HG03432 (cell line): ENCODE results near the gene NAA80.
"Not testable (repeated sequence)": the region's sequence is repeated elsewhere in the genome, so short reads cannot be mapped to it uniquely, and the experiment has no call there.

Experiments used
- ATAC-seq: cut with Tn5 transposase; IDR thresholded peaks from one replicate; pipeline ENCODE4 v1.9.1; 2021; ENCODE audit warnings: mild to moderate bottlenecking, moderate library complexity; ENCODE audit not compliant: unreplicated experiment

Gene NAA80

GRCh38 chr3:50316657-50317242, 17.5 kb upstream of the NAA80 start:
- no peak for ATAC-seq

DNA sequence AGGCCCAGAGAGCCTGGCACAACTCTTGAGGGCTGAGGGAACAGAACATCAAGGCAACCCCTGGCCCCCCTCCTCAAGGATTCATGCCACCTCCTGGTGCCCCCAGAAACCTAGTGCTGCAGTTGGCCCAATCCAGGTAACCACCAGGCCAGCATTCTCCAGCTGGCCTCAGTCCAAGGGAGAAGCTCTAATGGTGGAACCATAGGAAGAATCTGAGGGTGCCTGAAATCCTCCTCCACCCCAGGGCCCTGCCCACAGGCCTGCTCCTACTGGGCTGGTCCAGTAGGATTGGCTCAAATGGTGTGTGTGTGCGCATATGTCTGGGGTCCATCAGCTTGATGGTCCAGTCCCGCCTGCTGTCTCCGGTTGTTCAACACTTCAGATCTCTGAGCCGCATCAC, 15.6 kb upstream of the NAA80 start:
- ATAC-seq: no peak

DNA sequence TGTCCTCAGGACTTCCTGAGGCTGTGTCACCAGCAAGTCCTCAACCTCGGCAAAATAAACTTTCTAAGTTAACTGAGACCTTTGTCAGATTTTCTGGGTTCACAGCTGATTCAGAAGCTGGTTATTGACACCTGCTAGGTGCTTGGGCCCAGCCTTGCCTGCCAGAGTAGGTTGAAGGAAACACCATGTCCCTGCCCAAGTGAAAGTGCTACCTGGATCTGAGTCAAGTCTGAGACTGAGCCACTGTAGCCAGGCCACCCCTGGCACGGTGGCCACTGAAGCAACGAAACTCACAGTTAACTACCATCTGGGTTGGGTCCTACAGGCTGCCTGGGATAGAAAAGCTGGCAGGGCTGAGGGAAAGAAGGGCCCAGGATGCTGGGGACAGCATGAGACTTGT, 15.1 kb upstream of the NAA80 start:
- no peak for ATAC-seq

- ATAC-seq: not testable (repeated sequence)
Measured at GRCh38 chr3:50312041-50312440, 12.8 kb upstream of the NAA80 start.

GRCh38 chr3:50304601-50305000, 5.4 kb upstream of the NAA80 start:
- no peak for ATAC-seq

DNA sequence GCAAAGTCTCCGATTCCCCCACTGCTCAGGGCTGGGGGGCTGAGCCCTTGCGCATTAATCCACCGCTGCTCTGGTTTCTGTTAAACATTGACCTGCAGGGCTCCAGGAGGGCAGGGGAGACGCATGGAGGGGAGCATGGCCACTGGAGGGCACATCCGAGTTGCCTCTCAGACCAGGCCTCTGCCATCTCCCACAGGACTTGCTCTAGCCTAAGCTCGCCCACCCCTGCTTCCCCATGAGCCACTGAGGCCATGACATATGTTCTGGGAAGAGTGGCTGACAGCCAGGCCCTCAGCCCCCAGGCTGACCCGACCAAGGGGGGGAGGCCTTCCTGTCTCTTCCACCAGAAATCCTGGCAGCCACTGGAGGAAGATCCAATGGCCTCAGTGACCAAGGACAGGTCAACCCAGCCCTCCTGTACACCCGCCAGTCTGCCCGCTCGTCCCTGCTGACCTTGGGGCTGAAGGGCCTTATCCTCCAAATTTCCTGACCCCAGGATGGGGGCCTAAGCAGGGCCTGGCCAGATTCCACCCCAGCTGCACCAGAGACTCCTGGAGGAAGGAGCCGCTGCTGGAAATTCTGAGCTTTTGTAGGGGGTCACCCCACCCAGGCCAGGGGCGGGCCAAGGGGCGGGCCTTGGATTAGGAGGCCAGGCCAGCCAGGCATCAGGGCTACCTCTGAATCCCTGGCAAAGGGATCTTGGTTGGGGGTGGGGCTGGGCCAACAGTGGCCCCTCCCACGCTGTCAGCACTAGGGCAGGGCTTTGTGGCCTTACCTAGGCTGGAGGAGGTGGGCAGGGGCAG, 4.0 kb upstream of the NAA80 start, which contains the start of gene HYAL1:
Gene HYAL1 (minus strand): TSS at position 562 of the 803 bp plus-strand sequence. CDS start 618 bp downstream, outside the sequence.
- no peak for ATAC-seq

- no peak for ATAC-seq
Measured at GRCh38 chr3:50302095-50303012, 3.1 kb upstream of the NAA80 start.

DNA sequence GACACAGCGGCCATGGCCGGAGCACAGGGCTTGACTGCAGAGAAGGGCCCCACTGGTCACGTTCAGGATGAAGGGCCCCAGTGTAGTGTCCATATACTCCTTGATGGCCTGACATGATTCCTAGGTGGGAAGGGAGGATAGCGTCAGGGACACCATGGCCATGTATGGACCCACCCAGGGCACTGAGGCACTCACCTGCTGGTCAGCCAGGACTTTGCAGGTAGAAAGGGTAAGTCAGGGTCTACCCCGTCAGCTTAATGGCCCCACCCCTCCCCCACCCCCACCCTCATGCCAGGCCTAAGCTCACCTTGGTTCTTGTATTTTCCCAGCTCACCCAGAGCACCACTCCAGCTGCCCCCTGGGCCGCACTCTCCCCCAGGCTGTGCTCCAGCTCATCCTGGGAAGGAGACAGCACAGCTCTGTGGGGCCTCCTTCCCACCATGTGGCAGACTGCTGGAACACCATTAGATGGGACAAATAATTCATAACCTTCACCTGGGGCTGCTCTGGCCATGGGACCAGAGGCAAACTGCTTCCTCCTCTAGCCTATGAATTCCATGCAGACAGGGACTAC, 1.6 kb upstream of the NAA80 start:
- ATAC-seq: no peak

GRCh38 chr3:50299929-50300680, 900 bp upstream of the NAA80 start:
- no peak for ATAC-seq

GRCh38 chr3:50299638-50299928, 378 bp upstream of the NAA80 start:
- ATAC-seq: no peak

- ATAC-seq: no peak
Measured at GRCh38 chr3:50297896-50298725, 1.1 kb downstream of the NAA80 start.

DNA sequence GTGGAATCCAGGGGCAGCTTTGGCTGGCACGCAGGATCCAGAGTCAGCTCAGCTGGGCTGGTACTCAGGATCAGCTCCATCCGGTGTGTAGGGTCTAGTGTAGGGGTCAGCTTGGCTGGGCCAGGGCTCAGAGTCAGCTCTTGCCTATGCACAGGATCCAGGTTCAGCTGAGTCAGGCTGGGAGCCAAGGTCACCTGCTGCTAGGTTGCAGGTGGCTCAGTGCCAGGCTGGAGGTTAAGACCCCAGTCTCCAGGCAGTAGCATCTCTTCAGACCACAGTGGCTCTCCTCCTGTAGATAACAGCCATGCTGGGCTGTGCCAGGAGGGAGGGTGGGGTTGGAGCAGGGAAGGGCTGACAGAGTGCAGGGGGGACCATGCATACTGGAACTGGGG, 1.8 kb downstream of the NAA80 start:
- no peak for ATAC-seq

- no peak for ATAC-seq
Measured at GRCh38 chr3:50296721-50297383, 2.4 kb downstream of the NAA80 start.

DNA sequence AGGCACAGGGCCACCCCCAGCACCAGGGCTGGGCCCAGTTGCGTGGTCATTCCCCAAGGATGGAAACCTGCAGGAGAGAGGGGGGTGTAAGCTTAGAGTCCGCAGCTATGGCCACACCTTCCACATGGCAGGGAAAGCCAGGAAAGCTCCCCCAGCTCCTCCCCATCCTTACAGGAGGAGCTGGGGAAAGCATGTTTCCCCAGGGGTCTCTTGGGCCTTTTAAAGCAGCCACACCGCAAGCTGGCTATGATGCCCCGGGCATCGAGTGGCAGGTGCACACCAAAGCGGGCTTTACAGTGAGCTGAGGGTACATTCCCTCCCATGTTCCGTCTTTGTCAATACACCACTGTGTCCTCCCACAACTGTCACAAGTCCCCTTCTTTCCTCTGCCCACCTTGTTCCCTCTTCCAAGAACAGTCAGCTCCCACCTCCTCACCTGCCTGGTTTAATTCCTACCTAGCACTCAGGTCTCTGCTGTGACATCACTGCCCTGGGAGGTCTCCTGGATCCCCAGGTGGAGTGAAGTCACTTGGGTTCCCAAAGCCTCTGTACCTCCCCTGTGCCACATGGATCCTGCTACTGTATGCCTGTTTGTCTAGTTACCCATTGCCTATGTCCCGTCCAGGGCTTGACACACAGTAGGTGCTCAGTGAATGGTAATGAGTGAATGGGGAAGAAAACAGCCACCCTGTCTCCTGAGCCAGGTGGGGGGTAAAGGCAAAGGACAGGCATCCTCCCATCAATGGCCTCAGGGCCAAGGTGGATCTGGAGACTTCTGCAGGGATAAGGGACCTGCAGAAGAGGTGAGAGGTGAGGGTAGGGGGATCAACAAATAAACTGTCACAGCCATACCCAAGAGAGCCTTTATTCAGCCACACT, 3.4 kb downstream of the NAA80 start:
- ATAC-seq: no peak

GRCh38 chr3:50294492-50295403, 4.5 kb downstream of the NAA80 start:
- no peak for ATAC-seq

GRCh38 chr3:50294089-50294488, 5.1 kb downstream of the NAA80 start:
- no peak for ATAC-seq
